GM12878 (cell line): ENCODE results near the gene TAS2R14.

Experiments
- CBX3 ChIP-seq: fragments of 200-600 bp; sonication (generic); IDR thresholded peaks from 2 replicates; pipeline ENCODE4 v1.6.1; 2016; ENCODE audit warnings: low read depth, borderline replicate concordance
- CTCF ChIP-seq, 3 experiments: IDR thresholded peaks in 2 of 3; conservative IDR thresholded peaks in 1 of 3; 2 replicates each; pipeline ENCODE4 v1.5.1; 2011; ENCODE audit warnings: low read depth in 3 of 3, low read length in 3 of 3, mild to moderate bottlenecking in 3 of 3, control low read depth in 2 of 3, moderate library complexity in 2 of 3, inconsistent platforms in 1 of 3, mixed read lengths in 1 of 3; ENCODE audit not compliant: control insufficient read depth in 2 of 3, insufficient read depth in 1 of 3; ENCODE audit errors: extremely low read depth in 1 of 3
- FOXK2 ChIP-seq: fragments of 450-650 bp; IDR thresholded peaks from 2 replicates; pipeline ENCODE4 v1.6.1; 2017; ENCODE audit warnings: mild to moderate bottlenecking, moderate library complexity
- NRF1 ChIP-seq: conservative IDR thresholded peaks from 2 replicates; pipeline ENCODE4 v1.6.1; 2011; ENCODE audit warnings: mild to moderate bottlenecking, low read depth, low read length, improper control_type of control experiment
- POLR2AphosphoS2 ChIP-seq: IDR thresholded peaks from 2 replicates; pipeline ENCODE4 v1.6.1; 2011; ENCODE audit warnings: low read depth, mild to moderate bottlenecking, low read length, improper control_type of control experiment, moderate library complexity

GRCh38 chr12:10936506-10936905, 2.6 kb downstream of the TAS2R14 start:
- no peak for TF ChIP-seq FOXK2
- no peak for TF ChIP-seq NRF1
- TF ChIP-seq POLR2AphosphoS2: no peak
- no peak for TF ChIP-seq CTCF (IDR thresholded peaks at IDR 0.05 in 2 of 3, conservative IDR thresholded peaks at IDR 0.05 in 1 of 3; ENCODE audit: control insufficient read depth in 2 of 3, extremely low read depth in 1 of 3, insufficient read depth in 1 of 3, low read depth in 3 of 3, low read length in 3 of 3)
- no peak for TF ChIP-seq CBX3
